Measurements from ENCODE around the gene PARP15. TPM values are rescaled to one million over a fixed set of nuclear protein-coding genes. Genes with fewer than 3 reads are reported as not detected.

The PARP15 gene
- total RNA-seq, 1 experiment from 2014 or later = 0.07 TPM

- H3K4me3 ChIP-seq (ENCODE audit: low read depth, low read length) = no peak overlapping the region
- POLR2A ChIA-PET = no interaction called here
- no peaks in the 10 kb centered on the region for H3K4me1 ChIP-seq
- no peaks in the 10 kb centered on the region for H3K36me3 ChIP-seq (ENCODE audit: control insufficient read depth, insufficient read depth, low read length)
- H3K27ac Mint-ChIP-seq (ENCODE audit: unreplicated experiment) = no peak overlapping the region
- H3K4me1 Mint-ChIP-seq (ENCODE audit: low read depth, unreplicated experiment) = no peaks in the 10 kb centered on the region
- DNase-seq = no peak
- H3K27me3 Mint-ChIP-seq (ENCODE audit: insufficient read depth, unreplicated experiment) = no peaks in the 10 kb centered on the region
- CTCF ChIA-PET = no interaction called here
- H3K4me3 Mint-ChIP-seq (ENCODE audit: unreplicated experiment) = no peak overlapping the region
- H3K9me3 Mint-ChIP-seq (ENCODE audit: unreplicated experiment) = peaks cover under 1% of the 10 kb centered on the region
- BruUV-seq (replicated peaks) = no TSS peak
- no peaks in the 10 kb centered on the region for H3K9me3 ChIP-seq
- intact Hi-C loops (cut with micrococcal nuclease; ENCODE audit: unreplicated experiment) = no loop called here
- no peaks in the 10 kb centered on the region for H3K36me3 Mint-ChIP-seq (ENCODE audit: insufficient read depth, unreplicated experiment)
- TF ChIP-seq, protein P1, sequence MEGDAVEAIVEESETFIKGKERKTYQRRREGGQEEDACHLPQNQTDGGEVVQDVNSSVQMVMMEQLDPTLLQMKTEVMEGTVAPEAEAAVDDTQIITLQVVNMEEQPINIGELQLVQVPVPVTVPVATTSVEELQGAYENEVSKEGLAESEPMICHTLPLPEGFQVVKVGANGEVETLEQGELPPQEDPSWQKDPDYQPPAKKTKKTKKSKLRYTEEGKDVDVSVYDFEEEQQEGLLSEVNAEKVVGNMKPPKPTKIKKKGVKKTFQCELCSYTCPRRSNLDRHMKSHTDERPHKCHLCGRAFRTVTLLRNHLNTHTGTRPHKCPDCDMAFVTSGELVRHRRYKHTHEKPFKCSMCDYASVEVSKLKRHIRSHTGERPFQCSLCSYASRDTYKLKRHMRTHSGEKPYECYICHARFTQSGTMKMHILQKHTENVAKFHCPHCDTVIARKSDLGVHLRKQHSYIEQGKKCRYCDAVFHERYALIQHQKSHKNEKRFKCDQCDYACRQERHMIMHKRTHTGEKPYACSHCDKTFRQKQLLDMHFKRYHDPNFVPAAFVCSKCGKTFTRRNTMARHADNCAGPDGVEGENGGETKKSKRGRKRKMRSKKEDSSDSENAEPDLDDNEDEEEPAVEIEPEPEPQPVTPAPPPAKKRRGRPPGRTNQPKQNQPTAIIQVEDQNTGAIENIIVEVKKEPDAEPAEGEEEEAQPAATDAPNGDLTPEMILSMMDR (IDR thresholded peaks at IDR 0.05; ENCODE audit: insufficient read depth in 1 of 2, low read depth in 1 of 2, low read length in 1 of 2, severe bottlenecking in 1 of 2, unreplicated experiment in 1 of 2) = no peak
- H3K27me3 ChIP-seq (replicated peaks; ENCODE audit: control insufficient read depth, insufficient read depth, low read length) = no peaks in the 10 kb centered on the region
Measured at GRCh38 chr3:122589297-122589696, 11.8 kb downstream of the PARP15 start.

GRCh38 chr3:122590610-122591009 is 13.2 kb downstream of the PARP15 start:
- CTCF ChIA-PET = no interaction called here
- no peaks in the 10 kb centered on the region for H3K4me1 Mint-ChIP-seq (ENCODE audit: low read depth, unreplicated experiment)
- Histone ChIP-seq H3K9me3 (no peaks in the 10 kb centered on the region), H3K4me3 (ENCODE audit: low read depth, low read length) (no peak overlapping the region), H3K27me3 (replicated peaks; ENCODE audit: control insufficient read depth, insufficient read depth, low read length) (no peaks in the 10 kb centered on the region), H3K4me1 (no peaks in the 10 kb centered on the region), H3K36me3 (ENCODE audit: control insufficient read depth, insufficient read depth, low read length) (no peaks in the 10 kb centered on the region)
- H3K4me3 Mint-ChIP-seq (ENCODE audit: unreplicated experiment) = no peak overlapping the region
- POLR2A ChIA-PET = no interaction called here
- H3K27ac Mint-ChIP-seq (ENCODE audit: unreplicated experiment) = no peak overlapping the region
- BruUV-seq (replicated peaks) = no TSS peak
- TF ChIP-seq, protein P1 (IDR thresholded peaks at IDR 0.05; ENCODE audit: insufficient read depth in 1 of 2, low read depth in 1 of 2, low read length in 1 of 2, severe bottlenecking in 1 of 2, unreplicated experiment in 1 of 2) = no peak
- H3K27me3 Mint-ChIP-seq (ENCODE audit: insufficient read depth, unreplicated experiment) = no peaks in the 10 kb centered on the region
- H3K36me3 Mint-ChIP-seq (ENCODE audit: insufficient read depth, unreplicated experiment) = no peaks in the 10 kb centered on the region
- peaks cover 5% of the 10 kb centered on the region for H3K9me3 Mint-ChIP-seq (ENCODE audit: unreplicated experiment)
- no peak for DNase-seq
- intact Hi-C loops (cut with micrococcal nuclease; ENCODE audit: unreplicated experiment) = no loop called here

GRCh38 chr3:122594025-122594424 is 16.6 kb downstream of the PARP15 start:
- no peaks in the 10 kb centered on the region for H3K4me1 Mint-ChIP-seq (ENCODE audit: low read depth, unreplicated experiment)
- H3K9me3 Mint-ChIP-seq (ENCODE audit: unreplicated experiment) = peaks cover 11% of the 10 kb centered on the region
- no peak for DNase-seq
- H3K27me3 ChIP-seq (replicated peaks; ENCODE audit: control insufficient read depth, insufficient read depth, low read length) = no peaks in the 10 kb centered on the region
- no peak overlapping the region for H3K4me3 Mint-ChIP-seq (ENCODE audit: unreplicated experiment)
- intact Hi-C loops (cut with micrococcal nuclease; ENCODE audit: unreplicated experiment) = no loop called here
- H3K9me3 ChIP-seq = no peaks in the 10 kb centered on the region
- no peaks in the 10 kb centered on the region for H3K36me3 Mint-ChIP-seq (ENCODE audit: insufficient read depth, unreplicated experiment)
- H3K27me3 Mint-ChIP-seq (ENCODE audit: insufficient read depth, unreplicated experiment) = no peaks in the 10 kb centered on the region
- ChIA-PET POLR2A (no interaction called here), CTCF (no interaction called here)
- BruUV-seq (replicated peaks) = no TSS peak
- no peaks in the 10 kb centered on the region for H3K36me3 ChIP-seq (ENCODE audit: control insufficient read depth, insufficient read depth, low read length)
- H3K4me1 ChIP-seq = no peaks in the 10 kb centered on the region
- no peak overlapping the region for H3K27ac Mint-ChIP-seq (ENCODE audit: unreplicated experiment)
- TF ChIP-seq, protein P1 (IDR thresholded peaks at IDR 0.05; ENCODE audit: insufficient read depth in 1 of 2, low read depth in 1 of 2, low read length in 1 of 2, severe bottlenecking in 1 of 2, unreplicated experiment in 1 of 2) = no peak
- H3K4me3 ChIP-seq (ENCODE audit: low read depth, low read length) = no peak overlapping the region
